Nephron (organoid): ENCODE data around the gene LCT.
"Not testable (repeated sequence)": the region's sequence is repeated elsewhere in the genome, so short reads cannot be mapped to it uniquely, and the experiment has no call there.

Source experiments
- H3K27ac Mint-ChIP-seq, 3 experiments: 2 replicates each; pipeline ENCODE4 v1.8.0; 2020; ENCODE audit warnings: mixed read lengths in 3 of 3, mild to moderate bottlenecking in 2 of 3, moderate library complexity in 1 of 3
- H3K27me3 Mint-ChIP-seq: 2 replicates; pipeline ENCODE4 v1.8.0; 2021; ENCODE audit warnings: low read depth, mild to moderate bottlenecking, moderate library complexity, mixed read lengths
- H3K36me3 Mint-ChIP-seq: 2 replicates; pipeline ENCODE4 v1.8.0; 2020; ENCODE audit warnings: low read depth, mixed read lengths
- H3K4me1 Mint-ChIP-seq: 2 replicates; pipeline ENCODE4 v1.8.0; 2020; ENCODE audit warnings: mixed read lengths
- H3K4me3 Mint-ChIP-seq, 3 experiments: 2 replicates each; pipeline ENCODE4 v1.8.0; 2020; ENCODE audit warnings: mild to moderate bottlenecking in 3 of 3, mixed read lengths in 3 of 3, moderate library complexity in 2 of 3
- H3K9me3 Mint-ChIP-seq: 2 replicates; pipeline ENCODE4 v1.8.0; 2020; ENCODE audit warnings: mixed read lengths
- CTCF ChIP-seq, 3 experiments: fragments of 200-600 bp; sonication (generic); IDR thresholded peaks; one replicate each; pipeline ENCODE4 v1.5.0; 2021; ENCODE audit warnings: antibody characterized with exemption in 3 of 3; ENCODE audit not compliant: unreplicated experiment in 3 of 3

The LCT gene

GRCh38 chr2:135836596-135837270 is at the start of gene LCT:
Gene LCT, minus strand, starts transcription at chr2:135837184. Its CDS starts 15 bp downstream, at chr2:135837169.
- Mint-ChIP-seq H3K4me3 (no peak within 1 kb of the TSS), H3K27ac (no peak within 1 kb of the TSS), H3K27me3 (no peaks in the 10 kb centered on the region), H3K9me3 (no peaks in the 10 kb centered on the region), H3K4me1 (peaks cover 29% of the 10 kb centered on the region), H3K36me3 (peaks cover 3% of the 10 kb centered on the region)
- no peak for TF ChIP-seq CTCF (IDR thresholded peaks at IDR 0.05; ENCODE audit: unreplicated experiment in 3 of 3)

GRCh38 chr2:135885709-135886108 is 48.7 kb upstream of the LCT start:
- Mint-ChIP-seq H3K36me3 (no peaks in the 10 kb centered on the region), H3K4me1 (no peaks in the 10 kb centered on the region), H3K27ac (no peak overlapping the region), H3K9me3 (peaks cover 5% of the 10 kb centered on the region), H3K27me3 (peaks cover 10% of the 10 kb centered on the region), H3K4me3 (no peak overlapping the region)
- no peak for TF ChIP-seq CTCF (IDR thresholded peaks at IDR 0.05; ENCODE audit: unreplicated experiment in 3 of 3)

GRCh38 chr2:135882415-135882814 is 45.4 kb upstream of the LCT start:
- peaks cover 3% of the 10 kb centered on the region for H3K4me1 Mint-ChIP-seq
- peaks cover 7% of the 10 kb centered on the region for H3K27me3 Mint-ChIP-seq
- TF ChIP-seq CTCF (IDR thresholded peaks at IDR 0.05; ENCODE audit: unreplicated experiment in 3 of 3) = no peak
- no peaks in the 10 kb centered on the region for H3K36me3 Mint-ChIP-seq
- H3K9me3 Mint-ChIP-seq = peaks cover 5% of the 10 kb centered on the region
- no peak overlapping the region for H3K4me3 Mint-ChIP-seq
- H3K27ac Mint-ChIP-seq = no peak overlapping the region

GRCh38 chr2:135876770-135877169 is 39.8 kb upstream of the LCT start:
- Mint-ChIP-seq H3K27ac (peak overlapping the region; percentile 34 to 88 (median 73)), H3K4me3 (peak overlapping the region; percentile 84 to 90 (median 86)), H3K36me3 (peaks cover 12% of the 10 kb centered on the region), H3K4me1 (peaks cover 22% of the 10 kb centered on the region)
- H3K27me3 Mint-ChIP-seq, H3K9me3 Mint-ChIP-seq: not testable (repeated sequence)

- Mint-ChIP-seq H3K27ac (peak within 1 kb of the TSS; percentile 47 to 91 (median 88)), H3K4me1 (peaks cover 22% of the 10 kb centered on the region)
These were observed 39.2 kb upstream of the LCT start, which contains the start of gene MCM6 for GRCh38 chr2:135876066-135876711. Gene MCM6, minus strand, starts transcription at chr2:135876443. Its CDS starts 78 bp downstream, at chr2:135876365.

More at GRCh38 chr2:135876066-135876711, 39.2 kb upstream of the LCT start, which contains the start of gene MCM6:
- no peak for TF ChIP-seq CTCF (IDR thresholded peaks at IDR 0.05; ENCODE audit: unreplicated experiment in 3 of 3)
- no peaks in the 10 kb centered on the region for H3K27me3 Mint-ChIP-seq
- peaks cover 18% of the 10 kb centered on the region for H3K36me3 Mint-ChIP-seq
- peak within 1 kb of the TSS; percentile 89 to 90 (median 90) for H3K4me3 Mint-ChIP-seq
- H3K9me3 Mint-ChIP-seq = peaks cover 5% of the 10 kb centered on the region
